Testis (tissue), 3 donors: ENCODE measurements around the gene IFIT5. TPM values are rescaled to one million over a fixed set of nuclear protein-coding genes. Genes with fewer than 3 reads are reported as not detected.

Experiments used
- DNase-seq: peaks from one replicate; pipeline ENCODE4 v3.0.0-alpha.2; 2019
- H3K27ac ChIP-seq, 2 donors: fragments of 200-600 bp; sonication (generic); one replicate each; pipeline ENCODE4 v1.5.1; 2019
- H3K27me3 ChIP-seq: fragments of 200-600 bp; sonication (generic); one replicate; pipeline ENCODE4 v1.5.1; 2019
- H3K36me3 ChIP-seq: fragments of 200-600 bp; sonication (generic); one replicate; pipeline ENCODE4 v1.5.1; 2017; ENCODE audit warnings: low read depth; ENCODE audit errors: missing control alignments
- H3K4me1 ChIP-seq: fragments of 200-600 bp; sonication (generic); one replicate; pipeline ENCODE4 v1.5.1; 2019
- H3K4me3 ChIP-seq, 2 donors: fragments of 200-600 bp; sonication (generic); one replicate each; pipeline ENCODE4 v1.5.1; 2017 to 2019
- H3K9me3 ChIP-seq: fragments of 200-600 bp; sonication (generic); one replicate; pipeline ENCODE4 v1.5.1; 2017
- CTCF ChIP-seq, 3 experiments: fragments of 450-650 bp in 2 of 3; fragments of 200-600 bp in 1 of 3; sonication (generic) in 1 of 3; IDR thresholded peaks; one replicate each; pipeline ENCODE4 v1.5.1; 2016 to 2019; ENCODE audit warnings: antibody characterized with exemption in 3 of 3, mild to moderate bottlenecking in 2 of 3, moderate library complexity in 1 of 3
- POLR2A ChIP-seq: fragments of 450-650 bp; IDR thresholded peaks from one replicate; pipeline ENCODE4 v1.6.1; 2017; ENCODE audit warnings: antibody characterized with exemption, mild to moderate bottlenecking, moderate library complexity
- WGBS, 2 donors: methylation state at CpG; one replicate each; pipeline ENCODE4 v1.1.5; 2018; 5-methylcytosine and 5-hydroxymethylcytosine counted together
- intact Hi-C: fragments of 100-400 bp; cut with DNase I; formaldehyde crosslinking; loops from one replicate; pipeline ENCODE4 v1.15.1; 2023; ENCODE audit warnings: low total_unique reads
- polyA plus RNA-seq: library from polyadenylated mRNA; stranded (reverse); fragments of 350-450 nt; fragmentation: Illumina TruSeq; extraction: RNeasy Lipid Tissue Mini Kit (QIAGEN cat#74804); gene quantifications from one replicate; pipeline ENCODE4 v1.2.3, GENCODE V29; 2014; ENCODE audit warnings: low read depth, low replicate concordance; ENCODE audit not compliant: insufficient read depth
- total RNA-seq, 2 donors: library from RNA; depleted of rRNA; stranded (reverse); fragments of >200 nt; gene quantifications; one replicate each; pipeline ENCODE4 v1.2.3, GENCODE V29; 2016

The IFIT5 gene
- total and polyA plus RNA-seq, 3 donors from 2014 or later = 6.9 to 9.2 (median 8.2) TPM

- no peaks in the 10 kb centered on the region for H3K27me3 ChIP-seq
- no peak for DNase-seq
- H3K4me3 ChIP-seq = no peak overlapping the region
- no peak for TF ChIP-seq CTCF (IDR thresholded peaks at IDR 0.05)
- no peak for TF ChIP-seq POLR2A
- no peaks in the 10 kb centered on the region for H3K9me3 ChIP-seq
- no peaks in the 10 kb centered on the region for H3K4me1 ChIP-seq
- H3K27ac ChIP-seq = no peak overlapping the region
- intact Hi-C loops = no loop called here
- 92 to 95% methylated on average over 9 of the region's 9 CpGs for WGBS, 2 donors
- no peaks in the 10 kb centered on the region for H3K36me3 ChIP-seq
Measured at GRCh38 chr10:89468191-89468965, 54.0 kb downstream of the IFIT5 start.

GRCh38 chr10:89469517-89469916 lies 55.1 kb downstream of the IFIT5 start:
- no peaks in the 10 kb centered on the region for H3K4me1 ChIP-seq
- no peaks in the 10 kb centered on the region for H3K36me3 ChIP-seq
- H3K27me3 ChIP-seq = no peaks in the 10 kb centered on the region
- DNase-seq = no peak
- no peak overlapping the region for H3K4me3 ChIP-seq
- intact Hi-C loops = no loop called here
- TF ChIP-seq POLR2A (no peak), CTCF (IDR thresholded peaks at IDR 0.05) (no peak)
- H3K27ac ChIP-seq = no peak overlapping the region
- no peaks in the 10 kb centered on the region for H3K9me3 ChIP-seq

Other genes with a start within 250 kb of the IFIT5 start
- gene CH25H, start 207.3 kb upstream of the IFIT5 start, total RNA-seq = under 1 TPM in 1 of 2 donors, not detected in 1; 0.25 TPM
- 0.25 TPM for gene CH25H, start 207.3 kb upstream of the IFIT5 start, polyA plus RNA-seq
- gene LIPA, start 162.8 kb upstream of the IFIT5 start, total RNA-seq = 10 to 100 TPM; 13.3 to 13.9 TPM
- gene LIPA, start 162.8 kb upstream of the IFIT5 start, polyA plus RNA-seq = 32.3 TPM
- gene IFIT2, start 112.5 kb upstream of the IFIT5 start, total RNA-seq = 1 to 10 TPM; 1.3 to 1.6 TPM
- 4.3 TPM for gene IFIT2, start 112.5 kb upstream of the IFIT5 start, polyA plus RNA-seq
- 1 to 10 TPM; 5.4 to 6.9 TPM for gene IFIT3, start 86.6 kb upstream of the IFIT5 start, total RNA-seq
- 10.6 TPM for gene IFIT3, start 86.6 kb upstream of the IFIT5 start, polyA plus RNA-seq
- gene IFIT1B, start 36.5 kb upstream of the IFIT5 start, total RNA-seq = not detected
- gene IFIT1B, start 36.5 kb upstream of the IFIT5 start, polyA plus RNA-seq = not detected
- gene IFIT1, start 21.9 kb upstream of the IFIT5 start, total RNA-seq = 10 to 100 TPM; 13.1 to 15.3 TPM
- gene IFIT1, start 21.9 kb upstream of the IFIT5 start, polyA plus RNA-seq = 14.8 TPM
- 1 to 10 TPM; 1.9 to 6.0 TPM for gene SLC16A12, start 121.0 kb downstream of the IFIT5 start, total RNA-seq
- 2.8 TPM for gene SLC16A12, start 121.0 kb downstream of the IFIT5 start, polyA plus RNA-seq
- 10 to 100 TPM in 1 of 2 donors, 1 to 10 TPM in 1; 9.2 to 15.3 TPM for gene PANK1, start 230.7 kb downstream of the IFIT5 start, total RNA-seq
- 6.3 TPM for gene PANK1, start 230.7 kb downstream of the IFIT5 start, polyA plus RNA-seq